22Rv1 (cell line): Measurements from ENCODE around the gene RFWD3.

Source experiments
- CTCF ChIP-seq: fragments of 450-650 bp; IDR thresholded peaks from 2 replicates; pipeline ENCODE4 v1.5.1; 2017; ENCODE audit warnings: mild to moderate bottlenecking
- ZFX ChIP-seq: fragments of 450-650 bp; IDR thresholded peaks from 2 replicates; pipeline ENCODE4 v1.6.1; 2017; ENCODE audit warnings: antibody characterized with exemption, borderline replicate concordance

GRCh38 chr16:74605746-74606520 is 60.7 kb downstream of the RFWD3 start:
- TF ChIP-seq CTCF, result no peak
- TF ChIP-seq ZFX, result no peak
